HG03439 (cell line): ENCODE measurements around the gene MAGT1.
"Not testable (repeated sequence)": the region's sequence is repeated elsewhere in the genome, so short reads cannot be mapped to it uniquely, and the experiment has no call there.

Experiments used
- ATAC-seq: cut with Tn5 transposase; IDR thresholded peaks from one replicate; pipeline ENCODE4 v1.9.1; 2021; ENCODE audit warnings: mild to moderate bottlenecking, moderate library complexity; ENCODE audit not compliant: unreplicated experiment

Gene MAGT1

DNA sequence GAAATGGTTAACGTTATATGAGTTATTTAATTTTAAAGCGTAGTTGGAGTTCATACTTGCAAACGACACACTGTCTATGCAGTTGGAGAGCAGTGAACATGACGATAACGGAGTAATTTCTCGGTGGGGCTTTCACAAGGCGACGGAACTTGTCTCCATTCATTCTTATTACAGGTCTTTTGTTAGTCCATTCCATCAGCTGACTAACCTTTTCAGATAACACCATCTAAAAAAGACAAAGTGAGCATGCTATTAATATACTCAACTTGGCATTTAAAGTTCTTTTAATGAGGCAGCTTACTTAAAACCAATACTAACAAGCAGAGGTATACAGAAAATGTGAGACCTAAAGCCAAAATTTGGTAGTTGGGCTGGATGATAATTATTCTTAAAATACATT is 19.9 kb downstream of the MAGT1 start:
- ATAC-seq: no peak

DNA sequence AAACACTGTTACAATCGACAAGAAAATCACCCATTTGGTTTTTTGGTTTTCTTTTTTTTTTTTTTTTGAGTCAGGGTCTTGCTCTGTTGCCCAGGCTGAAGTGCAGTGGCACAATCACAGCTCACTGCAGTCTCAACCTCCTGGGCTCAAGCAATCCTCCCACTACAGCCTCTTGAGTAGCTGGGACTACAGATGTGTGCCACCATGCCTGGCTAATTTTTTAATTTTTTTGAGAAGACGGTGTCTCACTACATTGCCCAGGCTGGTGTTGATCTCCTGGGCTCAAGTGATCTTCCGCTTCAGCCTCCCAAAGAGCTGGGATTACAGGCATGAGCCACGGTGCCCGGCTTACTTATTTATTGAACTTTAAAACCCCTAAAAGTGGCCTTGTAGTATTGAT is 63.7 kb downstream of the MAGT1 start:
- not testable (repeated sequence) for ATAC-seq

DNA sequence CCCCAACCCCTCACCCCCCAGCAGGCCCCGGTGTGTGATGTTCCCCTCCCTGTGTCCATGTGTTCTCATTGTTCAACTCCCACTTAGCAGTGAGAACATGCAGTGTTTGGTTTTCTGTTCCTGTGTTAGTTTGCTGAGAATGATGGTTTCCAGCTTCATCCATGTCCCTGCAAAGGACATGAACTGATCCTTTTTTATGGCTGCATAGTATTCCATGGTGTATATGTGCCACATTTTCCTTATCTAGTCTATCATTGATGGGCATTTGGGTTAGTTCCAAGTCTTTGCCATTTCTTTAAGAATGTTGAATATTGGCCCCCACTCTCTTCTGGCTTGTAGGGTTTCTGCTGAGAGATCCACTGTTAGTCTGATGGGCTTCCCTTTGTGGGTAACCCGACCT is 73.2 kb downstream of the MAGT1 start:
- ATAC-seq: not testable (repeated sequence)

DNA sequence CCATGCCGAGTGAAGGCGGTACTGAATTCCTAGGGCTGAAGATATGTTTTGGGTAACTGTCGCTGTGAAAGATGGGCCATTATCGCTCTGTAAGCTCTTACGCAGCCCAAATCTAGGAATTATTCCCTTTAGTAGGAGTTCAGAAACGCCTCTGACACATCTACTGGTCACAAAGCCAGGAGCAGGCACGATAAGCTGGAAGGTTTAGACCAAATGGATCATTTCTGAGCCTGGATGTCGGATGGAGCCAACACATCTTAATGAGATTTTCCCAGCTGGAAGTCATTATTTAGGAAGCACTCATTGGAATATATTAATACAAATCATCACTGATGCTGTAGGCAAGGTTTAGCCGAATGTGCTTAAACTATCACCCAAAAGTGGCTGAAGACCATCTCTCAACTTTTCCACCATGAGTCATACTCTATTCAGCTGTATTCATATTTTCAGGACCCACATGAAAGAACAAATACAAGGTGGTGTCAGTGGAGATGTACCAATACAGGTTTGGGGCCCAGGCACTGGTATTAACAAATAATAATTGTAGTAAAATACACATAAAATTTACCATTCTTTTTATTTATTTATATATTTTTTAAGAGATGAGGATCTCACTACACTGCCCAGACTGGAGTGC is 75.0 kb downstream of the MAGT1 start:
- ATAC-seq: no peak

DNA sequence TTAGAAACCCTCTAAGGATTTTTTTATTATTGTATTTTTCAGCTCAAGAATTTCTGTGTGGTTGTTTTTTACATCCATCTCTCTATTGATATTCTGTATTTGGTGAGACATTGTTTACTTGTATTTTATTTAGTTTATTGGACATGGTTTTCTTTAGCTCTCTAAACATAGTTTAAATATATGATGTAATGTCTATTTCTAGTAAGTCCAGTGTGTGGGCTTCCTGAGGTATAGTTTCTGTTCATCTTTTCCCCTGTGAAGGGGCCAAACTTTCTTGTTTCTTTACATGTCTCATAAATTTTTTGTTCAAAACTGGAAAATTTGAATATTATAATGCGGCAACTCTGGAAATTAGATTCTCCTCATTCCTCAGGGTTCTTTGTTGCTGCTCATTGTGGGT is 81.0 kb downstream of the MAGT1 start:
- ATAC-seq: no peak

DNA sequence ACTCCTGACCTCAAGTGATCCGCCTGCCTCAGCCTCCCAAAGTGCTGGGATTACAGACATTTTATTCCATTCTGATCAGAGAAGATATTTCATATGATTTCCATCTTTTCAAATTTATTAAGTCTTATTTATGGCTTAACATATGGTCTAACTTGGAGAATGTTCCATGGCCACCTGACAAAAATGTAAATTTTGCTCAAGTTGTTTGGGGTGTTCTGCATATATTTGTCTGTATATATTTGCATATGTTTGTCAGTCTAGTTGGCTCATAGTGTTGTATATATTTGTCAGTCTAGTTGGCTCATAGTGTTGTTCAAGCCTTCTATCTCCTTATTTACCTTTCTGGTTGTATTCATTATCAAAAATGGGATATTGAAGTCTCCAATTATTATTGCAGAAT is 93.0 kb downstream of the MAGT1 start:
- ATAC-seq: no peak

DNA sequence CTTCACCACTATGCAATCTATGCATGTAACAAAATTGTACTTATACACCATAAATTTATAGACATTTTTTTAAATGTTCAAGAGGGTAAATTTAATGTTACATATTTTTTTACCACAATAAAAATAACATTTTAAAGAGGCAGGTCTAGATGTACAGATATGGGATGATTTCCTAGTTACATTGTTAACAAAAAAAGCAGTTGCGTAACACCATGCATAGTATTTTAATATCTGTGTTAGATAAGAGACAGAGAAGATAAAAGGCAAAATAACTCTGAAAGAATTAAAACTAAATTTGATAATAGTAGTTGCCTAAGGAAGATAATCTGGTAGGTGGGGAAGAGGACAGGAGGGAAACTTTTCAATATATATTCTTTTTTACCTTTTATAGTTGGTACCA is 100.1 kb downstream of the MAGT1 start:
- no peak for ATAC-seq

DNA sequence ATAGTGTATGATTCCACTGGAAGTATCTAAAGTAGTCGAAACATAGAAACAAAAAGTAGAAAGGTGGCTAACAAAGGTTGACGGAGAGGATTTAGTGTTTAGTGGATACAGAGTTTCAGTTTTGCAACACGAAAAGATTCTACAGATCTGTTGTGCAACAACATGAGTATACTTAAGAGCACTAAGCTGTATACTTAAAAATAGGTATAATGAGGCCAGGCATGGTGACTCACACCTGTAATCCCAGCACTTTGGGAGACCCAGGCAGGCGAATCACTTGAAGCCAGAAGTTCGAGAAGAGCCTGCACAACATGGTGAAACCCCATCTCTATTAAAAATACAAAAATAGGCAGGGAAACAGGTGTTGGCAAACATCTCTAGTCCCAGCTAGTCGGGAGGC is 101.3 kb downstream of the MAGT1 start:
- no peak for ATAC-seq

DNA sequence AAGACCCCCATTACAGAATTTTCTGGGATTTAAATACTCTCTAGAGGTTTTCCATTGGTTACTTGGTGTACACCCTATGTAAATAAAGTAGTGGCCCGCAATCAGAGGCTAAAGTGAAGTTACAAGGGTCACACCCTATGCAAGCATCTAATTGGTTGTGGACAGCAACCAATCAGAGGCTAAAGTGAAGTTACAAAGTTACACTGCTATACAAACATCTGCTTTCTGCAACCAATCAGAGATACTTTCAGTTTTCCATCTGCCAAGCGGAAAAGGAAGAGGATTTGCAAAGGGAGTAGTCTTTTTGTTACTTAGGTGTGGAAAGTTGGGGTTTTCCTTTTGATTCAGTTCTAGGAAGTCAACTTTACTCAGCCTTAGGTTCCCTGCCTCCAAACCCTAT is 107.2 kb downstream of the MAGT1 start:
- no peak for ATAC-seq

DNA sequence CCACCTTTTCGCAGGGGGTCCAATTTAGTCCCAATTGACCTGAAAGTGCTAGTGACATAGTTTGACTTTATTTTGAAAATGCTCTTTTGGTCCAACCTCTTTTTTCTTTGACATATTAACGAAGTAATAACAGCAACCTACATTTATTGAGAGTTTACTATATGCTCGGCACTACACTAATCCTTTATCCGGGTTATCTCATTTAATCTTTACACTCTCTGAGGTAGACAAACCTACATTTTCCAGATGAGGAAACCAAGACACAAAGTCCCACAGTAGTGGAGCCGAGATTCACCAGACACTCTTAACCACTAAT is 108.9 kb downstream of the MAGT1 start:
- ATAC-seq: no peak

DNA sequence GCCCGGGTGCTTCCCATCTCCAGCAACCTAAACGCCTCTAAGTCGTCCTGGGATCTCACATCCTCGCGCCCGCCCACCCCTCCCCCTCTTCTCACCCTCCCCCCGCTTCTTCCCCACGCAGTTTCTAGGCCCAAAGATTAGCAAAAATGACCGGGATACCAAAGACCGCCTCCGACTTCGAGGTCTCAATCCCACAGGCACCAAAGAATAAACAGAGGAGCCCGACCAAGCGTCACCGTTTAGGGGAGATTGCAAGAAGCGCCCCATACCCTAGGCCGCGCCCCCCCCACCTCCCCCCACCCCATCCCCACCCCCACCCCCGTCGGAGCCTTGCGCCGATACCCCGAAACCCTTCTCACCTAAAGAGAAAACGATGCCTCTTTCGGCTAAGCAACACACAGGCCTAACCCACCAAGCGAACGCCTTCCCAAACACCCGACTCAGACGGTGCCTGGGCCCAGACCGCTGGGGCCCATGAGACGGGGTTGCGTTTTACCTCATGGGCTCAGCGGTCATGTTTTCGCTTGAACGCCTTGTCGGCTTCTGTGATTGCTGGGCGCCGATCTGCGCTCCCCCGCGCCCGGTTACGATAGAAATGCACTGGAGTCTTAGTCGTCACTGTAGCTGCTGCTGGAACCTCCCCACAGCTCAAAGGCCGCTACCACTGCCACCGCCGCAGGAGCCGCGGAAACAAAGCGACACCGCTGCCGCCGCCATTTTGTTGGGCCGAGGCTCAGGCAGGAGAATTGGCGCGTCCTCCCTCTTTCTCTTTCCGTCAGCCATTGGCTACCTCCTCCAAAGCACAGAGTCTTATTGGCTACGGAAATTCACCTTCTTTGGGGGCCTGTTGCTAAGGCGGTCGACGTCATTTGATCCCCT is 109.5 kb downstream of the MAGT1 start, which contains the start of gene ATRX:
Gene ATRX, minus strand, starts transcription at position 731 of the 879 bp plus-strand sequence. Its CDS starts 215 bp downstream, at position 516.
- peak; percentile 93 for ATAC-seq

DNA sequence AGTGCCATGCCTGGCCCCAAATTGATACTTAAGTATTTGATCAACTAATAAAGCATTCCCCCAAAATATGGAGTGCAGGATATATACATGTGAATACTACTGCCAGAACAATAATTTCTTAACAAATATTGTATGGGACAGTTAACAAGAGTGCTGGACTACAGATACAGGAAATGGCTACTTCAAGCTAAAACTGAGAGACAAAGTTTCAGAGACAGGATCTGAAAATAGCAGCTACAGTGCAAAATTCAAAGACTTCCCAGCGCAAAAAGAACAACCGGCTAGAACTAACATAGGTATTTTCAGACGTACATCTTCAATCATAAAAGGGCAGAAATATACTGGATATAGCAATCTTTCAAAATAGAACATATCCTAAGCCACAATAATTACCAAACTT is 115.5 kb downstream of the MAGT1 start:
- no peak for ATAC-seq

DNA sequence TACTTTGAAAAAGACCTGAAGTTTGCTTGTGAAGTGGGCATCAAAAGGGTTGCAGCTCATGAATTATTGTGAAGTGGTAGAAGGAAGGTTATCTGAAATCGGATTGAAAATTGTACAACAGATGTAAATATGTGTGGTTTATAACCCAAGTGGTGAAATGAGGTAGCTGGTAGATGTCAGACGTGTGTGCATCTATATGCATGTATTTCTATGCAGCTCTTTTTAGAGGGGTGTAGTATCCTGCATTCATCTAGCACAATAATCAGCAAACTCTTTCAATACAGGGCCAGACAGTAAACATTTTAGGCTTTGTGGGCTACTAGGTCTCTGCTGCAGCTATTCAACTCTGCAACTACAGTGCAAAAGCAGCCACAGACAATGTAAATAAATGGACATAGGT is 118.6 kb downstream of the MAGT1 start:
- no peak for ATAC-seq
